Measurements from ENCODE around the gene ACVR1.
"Not testable (repeated sequence)": the region's sequence is repeated elsewhere in the genome, so short reads cannot be mapped to it uniquely, and the experiment has no call there.

The ACVR1 gene

GRCh38 chr2:157901325-157901724 is 25.2 kb upstream of the ACVR1 start:
- no peaks in the 10 kb centered on the region for H3K36me3 Mint-ChIP-seq (ENCODE audit: low read depth)
- H3K4me1 Mint-ChIP-seq (ENCODE audit: low read depth): peaks cover 25% of the 10 kb centered on the region
- no peak overlapping the region for H3K27ac Mint-ChIP-seq
- no peak overlapping the region for H3K4me3 Mint-ChIP-seq
- peaks cover 5% of the 10 kb centered on the region for H3K9me3 Mint-ChIP-seq
- no peaks in the 10 kb centered on the region for H3K27me3 Mint-ChIP-seq
- intact Hi-C loops (cut with micrococcal nuclease): loop anchor here (10.0 kb wide), 1 partner anchor 103 kb away; no protein-coding TSS in a partner anchor

- Mint-ChIP-seq H3K4me3 (no peak overlapping the region), H3K27ac (no peak overlapping the region), H3K27me3 (no peaks in the 10 kb centered on the region), H3K4me1 (ENCODE audit: low read depth) (peaks cover 25% of the 10 kb centered on the region), H3K9me3 (peaks cover 5% of the 10 kb centered on the region), H3K36me3 (ENCODE audit: low read depth) (no peaks in the 10 kb centered on the region)
- intact Hi-C loops (cut with micrococcal nuclease): loop anchor here (10.0 kb wide), 1 partner anchor 104 kb away; no protein-coding TSS in a partner anchor
Observed at GRCh38 chr2:157900684-157901083, 24.6 kb upstream of the ACVR1 start.

GRCh38 chr2:157900203-157900602 is 24.1 kb upstream of the ACVR1 start:
- Mint-ChIP-seq H3K36me3 (ENCODE audit: low read depth) (no peaks in the 10 kb centered on the region), H3K9me3 (peaks cover 5% of the 10 kb centered on the region), H3K4me1 (ENCODE audit: low read depth) (peaks cover 25% of the 10 kb centered on the region), H3K4me3 (no peak overlapping the region), H3K27me3 (no peaks in the 10 kb centered on the region), H3K27ac (no peak overlapping the region)
- intact Hi-C loops (cut with micrococcal nuclease): loop anchor here (10.0 kb wide), 1 partner anchor 105 kb away; no protein-coding TSS in a partner anchor

DNA sequence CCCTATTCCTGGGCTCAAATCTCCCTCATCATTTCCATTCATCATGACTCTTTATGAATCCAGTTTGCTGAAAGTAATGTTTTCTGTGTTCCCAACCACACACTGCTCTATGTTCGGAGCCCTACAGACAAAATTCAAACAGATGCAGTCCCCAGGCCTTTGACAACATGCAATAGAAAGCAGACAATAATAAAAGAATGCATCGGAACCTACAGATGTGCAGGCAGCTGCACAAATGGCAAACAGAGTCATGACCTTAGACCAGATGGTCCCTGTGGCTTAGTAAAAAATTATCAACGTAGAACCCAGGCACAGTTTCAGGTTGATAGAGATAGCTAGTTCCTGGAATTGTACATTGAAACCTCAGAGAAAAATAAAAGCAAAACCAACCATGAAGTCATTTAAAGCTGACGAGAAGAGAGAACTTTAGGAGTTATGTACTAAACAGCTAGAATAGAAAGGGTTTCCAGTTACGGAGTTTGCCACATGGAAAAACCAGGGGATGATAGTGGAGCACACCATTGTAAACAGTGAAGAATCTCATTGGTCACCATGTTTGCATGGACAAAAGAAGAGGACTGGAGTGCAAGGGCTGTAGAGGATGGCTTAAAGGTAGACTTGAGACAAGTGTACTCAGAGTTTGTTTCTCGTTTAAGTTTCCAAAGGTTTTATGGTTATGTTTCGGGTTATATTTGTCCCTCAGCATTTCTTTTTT is 23.2 kb upstream of the ACVR1 start:
- Mint-ChIP-seq H3K4me3 (no peak overlapping the region), H3K27ac (no peak overlapping the region), H3K4me1 (ENCODE audit: low read depth) (peaks cover 25% of the 10 kb centered on the region), H3K9me3 (peaks cover 5% of the 10 kb centered on the region), H3K36me3 (ENCODE audit: low read depth) (no peaks in the 10 kb centered on the region), H3K27me3 (no peaks in the 10 kb centered on the region)
- intact Hi-C loops (cut with micrococcal nuclease): no loop called here

DNA sequence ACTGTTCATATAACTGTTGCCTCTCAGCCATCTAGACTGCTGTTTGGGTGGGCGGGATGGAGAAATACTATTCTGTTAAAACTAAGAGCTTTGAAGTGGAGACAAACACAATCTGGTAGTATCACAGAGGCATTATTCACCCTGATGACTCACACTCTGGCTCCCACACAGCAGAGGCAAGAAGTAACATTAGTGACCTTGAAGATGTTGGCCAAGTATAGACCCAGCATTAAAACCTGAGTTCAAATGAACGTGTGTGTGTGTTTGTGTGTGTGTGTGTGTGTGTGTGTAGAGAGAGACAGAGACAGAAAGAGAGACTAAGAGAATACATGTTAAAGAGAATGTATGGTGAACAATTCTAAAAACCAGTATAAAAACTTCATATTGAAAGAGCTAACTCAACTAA is 22.5 kb upstream of the ACVR1 start:
- Mint-ChIP-seq H3K4me3 (no peak overlapping the region), H3K4me1 (ENCODE audit: low read depth) (peaks cover 25% of the 10 kb centered on the region), H3K9me3 (peaks cover 5% of the 10 kb centered on the region), H3K27ac (peak overlapping the region; percentile 66), H3K27me3 (no peaks in the 10 kb centered on the region), H3K36me3 (ENCODE audit: low read depth) (no peaks in the 10 kb centered on the region)
- intact Hi-C loops (cut with micrococcal nuclease): no loop called here

DNA sequence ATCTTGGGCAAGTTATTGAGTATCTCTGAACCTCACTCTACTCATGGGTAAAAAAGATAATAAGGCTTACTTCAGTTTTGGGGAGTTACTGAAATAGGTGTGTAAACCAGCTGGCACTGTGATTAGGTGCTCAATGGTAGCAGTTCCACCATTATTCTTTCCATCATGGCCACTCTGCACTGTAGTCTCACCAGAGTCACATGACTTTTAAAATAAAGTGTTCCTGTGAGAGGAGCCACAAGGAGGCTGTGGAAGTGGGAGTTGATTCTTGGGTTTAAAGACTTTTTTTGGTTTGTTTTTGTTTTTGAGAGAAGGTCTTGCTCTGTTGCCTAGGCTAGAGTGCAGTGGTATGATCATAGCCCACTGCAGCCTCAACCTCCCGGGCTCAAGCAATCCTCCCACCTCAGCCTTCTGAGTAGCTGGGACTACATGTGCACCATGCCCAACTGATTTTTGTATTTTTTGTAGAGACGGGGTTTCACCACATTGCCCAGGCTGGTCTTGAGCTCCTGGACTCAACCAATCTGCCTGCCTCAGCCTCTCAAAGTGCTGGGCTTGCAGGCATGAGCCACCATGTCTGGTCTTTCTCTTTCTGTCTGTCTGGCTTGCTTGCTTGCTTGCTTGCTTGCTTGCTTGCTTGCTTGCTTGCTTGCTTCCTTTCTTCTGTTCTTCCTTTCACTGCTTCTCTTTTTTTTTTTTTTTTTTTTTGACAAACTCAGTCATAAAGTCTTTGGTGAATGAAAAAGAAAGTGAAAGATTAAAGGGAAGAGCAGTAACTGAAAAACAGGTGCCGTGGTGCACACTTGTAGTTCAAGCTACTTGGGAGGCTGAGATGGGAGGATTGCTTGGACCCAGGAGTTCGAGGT is 21.2 kb upstream of the ACVR1 start:
- Mint-ChIP-seq H3K36me3 (ENCODE audit: low read depth) (no peaks in the 10 kb centered on the region), H3K27ac (peak overlapping the region; percentile 66), H3K4me1 (ENCODE audit: low read depth) (peaks cover 20% of the 10 kb centered on the region), H3K27me3 (no peaks in the 10 kb centered on the region), H3K4me3 (peak overlapping the region; percentile 70), H3K9me3 (peaks cover 5% of the 10 kb centered on the region)
- intact Hi-C loops (cut with micrococcal nuclease): no loop called here

- Mint-ChIP-seq H3K27me3 (peaks cover 1% of the 10 kb centered on the region), H3K36me3 (ENCODE audit: low read depth) (no peaks in the 10 kb centered on the region), H3K4me3 (no peak overlapping the region), H3K27ac (no peak overlapping the region), H3K9me3 (peaks cover 5% of the 10 kb centered on the region), H3K4me1 (ENCODE audit: low read depth) (peaks cover 20% of the 10 kb centered on the region)
- intact Hi-C loops (cut with micrococcal nuclease): no loop called here
Observed at GRCh38 chr2:157895531-157895930, 19.4 kb upstream of the ACVR1 start.

- H3K4me1 Mint-ChIP-seq (ENCODE audit: low read depth): peaks cover 20% of the 10 kb centered on the region
- peaks cover 5% of the 10 kb centered on the region for H3K9me3 Mint-ChIP-seq
- no peak overlapping the region for H3K27ac Mint-ChIP-seq
- no peak overlapping the region for H3K4me3 Mint-ChIP-seq
- H3K27me3 Mint-ChIP-seq: peaks cover 1% of the 10 kb centered on the region
- H3K36me3 Mint-ChIP-seq (ENCODE audit: low read depth): no peaks in the 10 kb centered on the region
- intact Hi-C loops (cut with micrococcal nuclease): no loop called here
Observed at GRCh38 chr2:157894694-157895435, 18.7 kb upstream of the ACVR1 start.

DNA sequence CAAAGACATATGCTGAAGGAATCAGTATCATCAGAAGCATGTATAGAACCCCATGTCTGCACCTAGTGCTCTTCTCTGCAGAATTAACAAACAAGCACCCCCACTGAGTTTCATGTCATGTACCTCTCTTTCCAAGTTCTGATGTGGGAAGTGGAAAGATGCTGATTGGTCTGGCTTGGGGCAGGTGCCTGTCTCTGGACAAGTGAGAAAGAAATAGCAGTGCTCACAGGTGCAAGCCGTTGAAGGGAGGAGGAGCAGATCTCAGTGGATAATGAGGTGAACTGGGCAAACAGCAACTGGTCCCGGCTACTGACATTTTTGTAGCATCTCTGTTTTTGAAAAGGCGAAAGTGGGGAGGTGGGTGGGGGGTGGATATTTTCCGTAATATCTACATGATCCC is 17.5 kb upstream of the ACVR1 start:
- no peak overlapping the region for H3K27ac Mint-ChIP-seq
- peaks cover 17% of the 10 kb centered on the region for H3K4me1 Mint-ChIP-seq (ENCODE audit: low read depth)
- no peak overlapping the region for H3K4me3 Mint-ChIP-seq
- H3K9me3 Mint-ChIP-seq: peaks cover 5% of the 10 kb centered on the region
- intact Hi-C loops (cut with micrococcal nuclease): no loop called here
- H3K27me3 Mint-ChIP-seq: peaks cover 1% of the 10 kb centered on the region
- no peaks in the 10 kb centered on the region for H3K36me3 Mint-ChIP-seq (ENCODE audit: low read depth)

GRCh38 chr2:157891643-157892041 is 15.5 kb upstream of the ACVR1 start:
- Mint-ChIP-seq H3K4me3 (no peak overlapping the region), H3K4me1 (ENCODE audit: low read depth) (no peaks in the 10 kb centered on the region), H3K36me3 (ENCODE audit: low read depth) (no peaks in the 10 kb centered on the region), H3K27ac (no peak overlapping the region), H3K9me3 (no peaks in the 10 kb centered on the region), H3K27me3 (peaks cover 4% of the 10 kb centered on the region)
- intact Hi-C loops (cut with micrococcal nuclease): no loop called here

DNA sequence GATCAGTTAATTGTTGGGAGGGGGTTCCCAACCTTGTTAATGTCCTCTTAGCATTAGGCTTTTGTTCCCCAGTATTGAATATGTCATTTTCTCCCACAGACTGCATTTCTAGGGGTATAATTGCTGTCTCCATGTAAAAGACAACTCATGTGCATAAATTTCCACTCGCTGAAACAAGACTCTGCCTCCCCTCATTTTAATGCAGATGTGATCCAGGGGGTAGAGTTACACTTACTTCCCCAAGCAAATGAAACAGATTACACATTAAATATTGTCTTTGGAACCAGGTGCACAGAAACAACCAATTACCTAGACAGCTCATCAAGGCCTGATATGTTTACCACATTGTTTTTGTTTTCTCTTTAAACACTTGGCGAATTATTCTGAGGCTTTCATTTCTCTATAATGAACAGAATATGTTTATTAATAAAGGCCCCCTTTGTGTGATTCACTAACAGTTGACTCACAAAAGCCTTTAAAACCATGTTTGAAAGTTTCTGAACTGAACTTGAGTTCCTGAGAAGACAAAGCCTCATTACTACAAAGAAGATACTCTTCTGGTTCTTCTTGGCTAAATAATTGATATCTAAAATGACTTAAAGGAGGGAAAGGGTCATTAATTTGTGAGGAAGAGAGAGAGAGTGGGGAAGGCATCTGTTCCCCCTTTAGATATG is 15.0 kb upstream of the ACVR1 start:
- Mint-ChIP-seq H3K9me3 (no peaks in the 10 kb centered on the region), H3K27me3 (peaks cover 4% of the 10 kb centered on the region), H3K4me1 (ENCODE audit: low read depth) (no peaks in the 10 kb centered on the region), H3K27ac (no peak overlapping the region), H3K4me3 (no peak overlapping the region), H3K36me3 (ENCODE audit: low read depth) (no peaks in the 10 kb centered on the region)
- intact Hi-C loops (cut with micrococcal nuclease): no loop called here

- Mint-ChIP-seq H3K4me1 (ENCODE audit: low read depth) (peaks cover 7% of the 10 kb centered on the region), H3K4me3 (no peak overlapping the region), H3K36me3 (ENCODE audit: low read depth) (no peaks in the 10 kb centered on the region), H3K27ac (no peak overlapping the region), H3K27me3 (peaks cover 7% of the 10 kb centered on the region), H3K9me3 (no peaks in the 10 kb centered on the region)
- intact Hi-C loops (cut with micrococcal nuclease): no loop called here
Observed at GRCh38 chr2:157887946-157888345, 11.8 kb upstream of the ACVR1 start.

GRCh38 chr2:157884533-157884932 is 8.4 kb upstream of the ACVR1 start:
- intact Hi-C loops (cut with micrococcal nuclease); H3K27ac Mint-ChIP-seq; H3K4me3 Mint-ChIP-seq: not testable (repeated sequence)

More at GRCh38 chr2:157884533-157884932, 8.4 kb upstream of the ACVR1 start:
- not testable (repeated sequence) for H3K4me1 Mint-ChIP-seq (ENCODE audit: low read depth); H3K36me3 Mint-ChIP-seq (ENCODE audit: low read depth); H3K27me3 Mint-ChIP-seq; H3K9me3 Mint-ChIP-seq

All from dendritic cell treated with granulocyte-macrophage colony-stimulating factor and Interleukin-4, amounts not matched to agents 40 ng/mL and 50 ng/mL, for 4 days (primary cell).